Lower lobe of right lung (tissue), 2 donors: ENCODE results near the gene ASB13. TPM values are rescaled to one million over a fixed set of nuclear protein-coding genes. Genes with fewer than 3 reads are reported as not detected.

Experiments
- ATAC-seq, 2 donors: fragments of 200-7000 bp; cut with Tn5 transposase; one replicate each; pipeline ENCODE4 v1.9.1; 2020 to 2022; ENCODE audit warnings: mild to moderate bottlenecking in 2 of 2, moderate library complexity in 2 of 2
- DNase-seq: peaks from one replicate; pipeline ENCODE4 v3.0.0-alpha.2; 2020
- H3K27ac ChIP-seq: fragments of 200-600 bp; one replicate; pipeline ENCODE4 v1.8.0; 2022
- H3K27me3 ChIP-seq: fragments of 200-600 bp; one replicate; pipeline ENCODE4 v1.8.0; 2022; ENCODE audit warnings: low read depth
- H3K36me3 ChIP-seq: fragments of 200-600 bp; one replicate; pipeline ENCODE4 v1.8.0; 2022; ENCODE audit warnings: mild to moderate bottlenecking
- H3K4me1 ChIP-seq: fragments of 200-600 bp; one replicate; pipeline ENCODE4 v1.8.0; 2022
- H3K4me3 ChIP-seq: fragments of 200-600 bp; one replicate; pipeline ENCODE4 v1.8.0; 2022; ENCODE audit warnings: mild to moderate bottlenecking
- H3K9me3 ChIP-seq: fragments of 200-600 bp; one replicate; pipeline ENCODE4 v1.8.0; 2022
- intact Hi-C: fragments of 100-400 bp; cut with DNase I; formaldehyde crosslinking; loops from one replicate; pipeline ENCODE4 v1.11.0; 2022
- total RNA-seq: library from RNA; stranded (reverse); fragmentation: NEBNext Ultra II Directional; extraction: Animal tissue kit (Norgen Biotek cat#: 25700); gene quantifications from one replicate; pipeline ENCODE4 v1.2.1, GENCODE V29; 2021
- TF ChIP-seq, protein P1 (sequence below): fragments of 200-600 bp; IDR thresholded peaks from one replicate; pipeline ENCODE4 v1.8.0; 2022; ENCODE audit warnings: antibody characterized with exemption, mild to moderate bottlenecking
- donor health status: DM: no; HTN: yes; CAD: no; lungs with severe emphysema.

Gene ASB13
- total RNA-seq, 1 donor from 2014 or later = 27.6 TPM

DNA sequence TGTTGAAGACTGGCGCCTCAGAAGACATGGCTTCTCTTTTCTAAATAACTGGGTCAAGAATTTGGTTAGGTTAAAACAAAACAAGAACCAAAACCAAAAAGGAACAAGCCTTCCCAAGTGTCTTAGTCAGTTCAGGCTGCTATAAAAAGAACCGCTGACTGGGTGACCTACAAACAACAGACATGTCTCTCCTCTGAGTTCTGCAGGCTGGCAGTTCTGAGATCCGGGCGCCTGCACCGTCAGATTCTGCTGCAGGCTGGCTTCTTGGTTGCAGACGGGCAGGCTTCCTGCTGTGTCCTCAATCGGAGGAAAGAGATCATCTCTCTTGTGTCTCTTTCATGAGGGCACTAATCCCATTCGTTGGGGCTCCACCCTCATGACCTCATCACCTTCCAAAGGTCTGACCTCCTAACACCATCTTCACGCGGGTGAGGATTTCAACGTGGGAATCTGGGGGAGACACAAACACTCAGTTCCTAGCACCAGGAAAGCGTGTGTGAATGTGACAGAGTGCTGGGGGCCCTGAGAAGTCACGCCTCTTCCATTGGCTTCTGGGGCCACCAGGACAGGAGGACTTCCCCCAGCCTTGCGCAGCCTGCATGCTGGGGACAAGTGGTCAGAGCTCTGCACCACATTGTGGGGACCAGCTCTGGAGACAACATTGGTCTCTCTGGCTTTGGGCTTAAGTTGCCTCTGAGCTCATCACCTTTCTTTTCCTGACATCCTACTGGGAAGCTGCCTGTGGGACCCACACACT lies 63.1 kb downstream of the ASB13 start:
- intact Hi-C loops = no loop called here
- H3K4me1 ChIP-seq = no peaks in the 10 kb centered on the region
- ATAC-seq = no peak
- H3K36me3 ChIP-seq = no peaks in the 10 kb centered on the region
- no peak overlapping the region for H3K4me3 ChIP-seq
- H3K27me3 ChIP-seq = no peaks in the 10 kb centered on the region
- H3K27ac ChIP-seq = no peak overlapping the region
- peak; percentile 12 for DNase-seq
- no peaks in the 10 kb centered on the region for H3K9me3 ChIP-seq
- TF ChIP-seq, protein P1, sequence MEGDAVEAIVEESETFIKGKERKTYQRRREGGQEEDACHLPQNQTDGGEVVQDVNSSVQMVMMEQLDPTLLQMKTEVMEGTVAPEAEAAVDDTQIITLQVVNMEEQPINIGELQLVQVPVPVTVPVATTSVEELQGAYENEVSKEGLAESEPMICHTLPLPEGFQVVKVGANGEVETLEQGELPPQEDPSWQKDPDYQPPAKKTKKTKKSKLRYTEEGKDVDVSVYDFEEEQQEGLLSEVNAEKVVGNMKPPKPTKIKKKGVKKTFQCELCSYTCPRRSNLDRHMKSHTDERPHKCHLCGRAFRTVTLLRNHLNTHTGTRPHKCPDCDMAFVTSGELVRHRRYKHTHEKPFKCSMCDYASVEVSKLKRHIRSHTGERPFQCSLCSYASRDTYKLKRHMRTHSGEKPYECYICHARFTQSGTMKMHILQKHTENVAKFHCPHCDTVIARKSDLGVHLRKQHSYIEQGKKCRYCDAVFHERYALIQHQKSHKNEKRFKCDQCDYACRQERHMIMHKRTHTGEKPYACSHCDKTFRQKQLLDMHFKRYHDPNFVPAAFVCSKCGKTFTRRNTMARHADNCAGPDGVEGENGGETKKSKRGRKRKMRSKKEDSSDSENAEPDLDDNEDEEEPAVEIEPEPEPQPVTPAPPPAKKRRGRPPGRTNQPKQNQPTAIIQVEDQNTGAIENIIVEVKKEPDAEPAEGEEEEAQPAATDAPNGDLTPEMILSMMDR = no peak

DNA sequence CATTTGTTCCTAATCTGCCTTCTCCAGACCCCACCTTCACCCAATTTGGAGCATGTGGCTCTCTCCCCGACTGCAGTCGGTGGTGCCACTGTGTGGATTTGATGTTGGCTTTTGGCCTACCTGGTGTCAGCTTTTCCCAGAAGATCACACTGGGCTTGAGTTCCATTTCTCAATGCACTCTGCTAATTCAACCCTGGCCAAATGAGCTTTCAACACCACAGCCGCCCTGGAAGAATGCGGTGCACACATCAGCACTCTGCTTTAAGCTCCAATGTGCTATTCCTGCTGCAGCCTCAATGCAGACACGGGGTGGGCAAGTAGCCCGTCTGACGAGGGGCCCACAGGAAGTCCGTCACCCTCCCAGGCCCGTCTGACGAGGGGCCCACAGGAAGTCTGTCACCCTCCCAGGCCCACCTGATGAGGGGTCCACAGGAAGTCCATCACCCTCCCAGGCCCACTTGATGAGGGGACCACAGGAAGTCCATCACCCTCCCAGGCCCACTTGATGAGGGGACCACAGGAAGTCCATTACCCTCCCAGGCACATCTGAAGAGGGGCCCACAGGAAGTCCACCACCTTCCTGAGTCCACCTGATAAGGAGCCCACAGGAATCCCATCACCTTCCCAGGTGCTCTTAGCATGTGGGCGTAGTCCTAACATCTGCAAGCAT lies 64.4 kb downstream of the ASB13 start:
- Histone ChIP-seq H3K9me3 (no peaks in the 10 kb centered on the region), H3K36me3 (no peaks in the 10 kb centered on the region), H3K27ac (no peak overlapping the region), H3K4me1 (no peaks in the 10 kb centered on the region), H3K27me3 (no peaks in the 10 kb centered on the region), H3K4me3 (no peak overlapping the region)
- intact Hi-C loops = no loop called here
- ATAC-seq (no peak), DNase-seq (no peak)
- TF ChIP-seq, protein P1 = no peak

DNA sequence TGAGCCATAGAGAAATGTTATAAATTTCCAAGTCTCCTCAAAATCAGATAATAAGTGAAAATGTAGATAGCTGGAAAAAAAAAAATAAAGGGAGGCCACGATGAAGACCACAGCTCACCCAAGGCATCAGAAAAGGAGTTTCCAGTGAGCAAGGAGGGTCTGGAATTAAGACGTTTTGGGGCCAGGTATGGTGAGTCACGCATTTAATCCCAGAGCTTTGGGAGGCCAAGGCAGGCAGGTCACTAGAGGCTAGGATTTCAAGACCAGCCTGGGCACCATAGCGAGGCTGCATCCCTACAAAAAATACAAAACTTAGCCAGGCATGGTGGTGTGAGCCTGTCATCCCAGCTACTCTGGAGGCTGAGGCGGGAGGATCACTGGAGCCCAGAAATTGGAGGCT lies 65.5 kb downstream of the ASB13 start:
- no peaks in the 10 kb centered on the region for H3K9me3 ChIP-seq
- intact Hi-C loops = no loop called here
- DNase-seq = peak; percentile 3
- TF ChIP-seq, protein P1 = no peak
- no peak overlapping the region for H3K4me3 ChIP-seq
- peaks cover 5% of the 10 kb centered on the region for H3K4me1 ChIP-seq
- ATAC-seq = no peak
- no peak overlapping the region for H3K27ac ChIP-seq
- H3K27me3 ChIP-seq = no peaks in the 10 kb centered on the region
- H3K36me3 ChIP-seq = no peaks in the 10 kb centered on the region

DNA sequence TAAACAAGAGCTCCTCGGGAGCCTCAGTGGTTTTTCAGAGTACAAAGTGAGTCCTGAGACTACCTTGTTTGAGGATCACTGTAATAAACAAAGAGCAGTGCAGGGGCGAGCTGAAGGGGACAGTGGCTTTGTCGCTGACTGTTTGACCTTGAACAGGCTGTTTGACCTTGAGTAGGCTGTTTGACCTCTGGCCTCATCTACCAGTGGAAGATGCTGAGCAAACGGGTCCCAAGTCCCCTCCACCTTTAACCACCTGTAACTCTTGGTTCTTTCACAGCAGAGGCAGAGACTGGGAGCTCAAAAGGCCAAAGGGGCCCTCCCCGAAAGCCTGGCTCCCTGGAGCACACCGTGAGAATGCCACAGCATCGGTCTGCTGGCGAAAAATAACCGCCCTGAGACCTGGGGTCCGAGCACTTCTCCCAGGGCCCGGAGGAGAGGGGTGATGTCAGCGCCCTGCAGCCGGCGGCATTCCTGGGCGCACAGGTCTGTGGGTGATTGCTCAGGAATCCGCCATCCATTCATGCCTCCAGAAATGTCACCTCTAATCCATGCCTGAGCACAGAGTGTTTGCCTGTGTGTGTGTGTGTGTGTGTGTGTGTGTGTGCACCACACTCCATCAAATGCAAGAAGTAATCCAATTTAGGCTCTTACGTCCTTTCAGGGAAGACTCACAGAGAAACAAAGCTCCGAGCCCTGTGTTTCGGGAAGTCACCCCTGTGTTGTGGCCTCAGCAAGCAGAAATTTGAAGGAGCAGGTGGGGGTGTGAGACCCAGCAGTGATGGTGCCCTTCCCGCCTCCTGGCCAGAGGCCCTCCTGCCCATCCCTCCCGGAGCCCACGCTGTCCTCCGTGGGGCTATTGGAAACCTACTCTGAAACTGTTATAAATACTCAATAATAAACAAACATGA lies 66.5 kb downstream of the ASB13 start:
- intact Hi-C loops = no loop called here
- H3K4me3 ChIP-seq = no peak overlapping the region
- ATAC-seq = no peak
- TF ChIP-seq, protein P1 = no peak
- no peak overlapping the region for H3K27ac ChIP-seq
- H3K4me1 ChIP-seq = peaks cover 5% of the 10 kb centered on the region
- H3K9me3 ChIP-seq = no peaks in the 10 kb centered on the region
- DNase-seq = peak; percentile 13
- no peaks in the 10 kb centered on the region for H3K36me3 ChIP-seq
- no peaks in the 10 kb centered on the region for H3K27me3 ChIP-seq

DNA sequence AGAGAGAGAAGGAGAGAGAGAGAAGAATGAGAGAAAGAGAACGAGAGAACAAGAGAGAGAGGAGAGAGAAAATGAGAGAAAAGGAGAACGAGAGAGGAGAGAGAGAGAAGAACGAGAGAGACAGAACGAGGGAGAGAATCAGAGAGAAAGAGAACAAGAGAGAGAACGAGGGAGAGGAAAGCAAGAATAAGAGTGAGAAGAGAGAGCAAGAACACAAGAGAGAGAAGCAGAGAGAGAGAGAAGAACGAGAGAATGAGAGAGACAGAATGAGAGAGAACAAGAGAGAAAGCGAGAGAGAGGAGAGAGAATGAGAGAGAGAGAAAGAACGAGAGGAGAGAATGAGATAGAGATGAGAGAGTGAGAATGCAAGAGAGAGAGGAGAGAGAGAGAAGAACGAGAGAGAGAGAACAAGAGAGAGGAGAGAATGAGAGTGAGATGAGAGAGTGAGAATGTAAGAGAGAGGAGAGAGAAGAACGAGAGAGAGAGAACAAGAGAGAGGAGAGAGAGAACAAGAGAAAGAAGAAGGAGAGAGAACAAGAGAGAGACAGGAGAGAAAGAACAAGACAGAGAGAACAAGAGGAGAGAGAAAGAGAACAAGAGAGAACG lies 68.2 kb downstream of the ASB13 start:
- H3K4me1 ChIP-seq = peaks cover 5% of the 10 kb centered on the region
- TF ChIP-seq, protein P1 = no peak
- no peak overlapping the region for H3K4me3 ChIP-seq
- H3K9me3 ChIP-seq = no peaks in the 10 kb centered on the region
- no peaks in the 10 kb centered on the region for H3K27me3 ChIP-seq
- intact Hi-C loops = no loop called here
- H3K36me3 ChIP-seq = no peaks in the 10 kb centered on the region
- DNase-seq (no peak), ATAC-seq (no peak)
- no peak overlapping the region for H3K27ac ChIP-seq
